ACHN (cell line): ENCODE data around the gene PTPRM.

Experiments used
- DNase-seq: peaks from one replicate; pipeline ENCODE4 v3.0.0-alpha.2; 2015
- in situ Hi-C: cut with HindIII; loops from 2 replicates; pipeline ENCODE4 v1.10.0; 2017; ENCODE audit warnings: low sequenced_read_pairs, low pct_ligation_motif_present, low pct_unique_long_range_greater_than_20kb

Gene PTPRM

GRCh38 chr18:7847357-7848053 lies 280.4 kb downstream of the PTPRM start:
- in situ Hi-C loops, result no loop called here

GRCh38 chr18:7848054-7848412 lies 280.9 kb downstream of the PTPRM start:
- DNase-seq, result no peak
- in situ Hi-C loops, result no loop called here

More at GRCh38 chr18:7847357-7848053, 280.4 kb downstream of the PTPRM start:
- DNase-seq, result no peak

GRCh38 chr18:7850446-7850845 lies 283.3 kb downstream of the PTPRM start:
- no peak for DNase-seq
- in situ Hi-C loops, result no loop called here

GRCh38 chr18:7855028-7855427 lies 287.9 kb downstream of the PTPRM start:
- no peak for DNase-seq
- in situ Hi-C loops, result no loop called here

- in situ Hi-C loops, result no loop called here
- no peak for DNase-seq
Measured at GRCh38 chr18:7855671-7856070, 288.6 kb downstream of the PTPRM start.

- in situ Hi-C loops, result no loop called here
- DNase-seq, result no peak
Measured at GRCh38 chr18:7856116-7856515, 289.0 kb downstream of the PTPRM start.

GRCh38 chr18:7856733-7857132 lies 289.6 kb downstream of the PTPRM start:
- DNase-seq, result no peak
- in situ Hi-C loops, result no loop called here

GRCh38 chr18:7857562-7857961 lies 290.4 kb downstream of the PTPRM start:
- in situ Hi-C loops, result no loop called here
- no peak for DNase-seq

GRCh38 chr18:7859122-7859521 lies 292.0 kb downstream of the PTPRM start:
- in situ Hi-C loops, result no loop called here

GRCh38 chr18:7870266-7870665 lies 303.1 kb downstream of the PTPRM start:
- in situ Hi-C loops, result no loop called here
- DNase-seq, result no peak

More at GRCh38 chr18:7859122-7859521, 292.0 kb downstream of the PTPRM start:
- DNase-seq, result no peak

- DNase-seq, result no peak
- in situ Hi-C loops, result no loop called here
Measured at GRCh38 chr18:7870855-7871254, 303.7 kb downstream of the PTPRM start.

- DNase-seq, result no peak
- in situ Hi-C loops, result no loop called here
Measured at GRCh38 chr18:7871560-7872456, 304.7 kb downstream of the PTPRM start.

- in situ Hi-C loops, result no loop called here
- DNase-seq, result peak; percentile 60
Measured at GRCh38 chr18:7872569-7872968, 305.5 kb downstream of the PTPRM start.

GRCh38 chr18:7873316-7873715 lies 306.2 kb downstream of the PTPRM start:
- in situ Hi-C loops, result no loop called here
- no peak for DNase-seq

- in situ Hi-C loops, result no loop called here
- DNase-seq, result peak; percentile 68
Measured at GRCh38 chr18:7876354-7877104, 309.4 kb downstream of the PTPRM start.

- in situ Hi-C loops, result no loop called here
- DNase-seq, result peak; percentile 8
Measured at GRCh38 chr18:7877609-7878008, 310.5 kb downstream of the PTPRM start.

- in situ Hi-C loops, result no loop called here
- peak; percentile 61 for DNase-seq
Measured at GRCh38 chr18:7878265-7879211, 311.4 kb downstream of the PTPRM start.

- no peak for DNase-seq
- in situ Hi-C loops, result no loop called here
Measured at GRCh38 chr18:7879717-7880116, 312.6 kb downstream of the PTPRM start.
